COR-L47 (cell line): ENCODE data around the gene SHOC1.
"Not testable (repeated sequence)": the region's sequence is repeated elsewhere in the genome, so short reads cannot be mapped to it uniquely, and the experiment has no call there.

Experiments used
- DNase-seq: peaks from one replicate; lab custom pipeline; 2025; lab: John Stamatoyannopoulos, UW

The SHOC1 gene

GRCh38 chr9:111805262-111805661, 10.5 kb upstream of the SHOC1 start:
- DNase-seq, result no peak

- no peak for DNase-seq
Observed at GRCh38 chr9:111804636-111805035, 9.9 kb upstream of the SHOC1 start.

- no peak for DNase-seq
Observed at GRCh38 chr9:111803924-111804323, 9.2 kb upstream of the SHOC1 start.

GRCh38 chr9:111799915-111800526, 5.3 kb upstream of the SHOC1 start:
- no peak for DNase-seq

- DNase-seq, result no peak
Observed at GRCh38 chr9:111799506-111799905, 4.8 kb upstream of the SHOC1 start.

- no peak for DNase-seq
Observed at GRCh38 chr9:111798786-111799185, 4.0 kb upstream of the SHOC1 start.

GRCh38 chr9:111795557-111795839, 761 bp upstream of the SHOC1 start:
- no peak for DNase-seq

GRCh38 chr9:111791821-111792220, 2.9 kb downstream of the SHOC1 start:
- not testable (repeated sequence) for DNase-seq

GRCh38 chr9:111789881-111790280, 4.9 kb downstream of the SHOC1 start:
- DNase-seq, result no peak

GRCh38 chr9:111783857-111784256, 10.9 kb downstream of the SHOC1 start:
- no peak for DNase-seq

- DNase-seq, result no peak
Observed at GRCh38 chr9:111783424-111783823, 11.3 kb downstream of the SHOC1 start.

- no peak for DNase-seq
Observed at GRCh38 chr9:111766066-111766465, 28.7 kb downstream of the SHOC1 start.

- DNase-seq, result no peak
Observed at GRCh38 chr9:111762556-111762955, 32.2 kb downstream of the SHOC1 start.

- peak; percentile 42 for DNase-seq
Observed at GRCh38 chr9:111759762-111760639, 34.7 kb downstream of the SHOC1 start.

GRCh38 chr9:111754800-111755199, 39.9 kb downstream of the SHOC1 start:
- no peak for DNase-seq

- DNase-seq, result no peak
Observed at GRCh38 chr9:111752455-111752854, 42.3 kb downstream of the SHOC1 start.
